ENCODE results near the gene ITGAV. TPM values are rescaled to one million over a fixed set of nuclear protein-coding genes. Genes with fewer than 3 reads are reported as not detected.

ITGAV gene
- total and polyA plus RNA-seq, 2 experiments from 2014 or later, result 32.7 to 135 TPM

GRCh38 chr2:186645999-186646398 lies 56.1 kb downstream of the ITGAV start:
- Histone ChIP-seq H3K36me3 (replicated peaks; ENCODE audit: insufficient read depth, low read depth) (no peaks in the 10 kb centered on the region), H3K4me3 (no peak overlapping the region), H2AFZ (no peak overlapping the region), H4K20me1 (ENCODE audit: insufficient read depth, poor library complexity, severe bottlenecking) (no peaks in the 10 kb centered on the region), H3K4me1 (ENCODE audit: insufficient read depth) (no peaks in the 10 kb centered on the region), H3K4me2 (no peak overlapping the region), H3K9me2 (replicated peaks; ENCODE audit: insufficient read depth) (no peaks in the 10 kb centered on the region), H3K27ac (no peak overlapping the region), H3K27me3 (no peaks in the 10 kb centered on the region), H3K9me3 (ENCODE audit: low read depth) (no peaks in the 10 kb centered on the region), H3K79me2 (no peaks in the 10 kb centered on the region)
- 95% methylated on average over 2 of the region's 2 CpGs for WGBS (ENCODE audit: low lambda C conversion rate, missing lambda C conversion rate)
- no peak for DNase-seq (ENCODE audit: low spot score)
- TF ChIP-seq EZH2phosphoT487 (IDR thresholded peaks at IDR 0.05; ENCODE audit: low read depth, severe bottlenecking, unreplicated experiment) (no peak), EZH2 (IDR thresholded peaks at IDR 0.05; ENCODE audit: borderline replicate concordance) (no peak)
- TF ChIP-seq, protein P1, sequence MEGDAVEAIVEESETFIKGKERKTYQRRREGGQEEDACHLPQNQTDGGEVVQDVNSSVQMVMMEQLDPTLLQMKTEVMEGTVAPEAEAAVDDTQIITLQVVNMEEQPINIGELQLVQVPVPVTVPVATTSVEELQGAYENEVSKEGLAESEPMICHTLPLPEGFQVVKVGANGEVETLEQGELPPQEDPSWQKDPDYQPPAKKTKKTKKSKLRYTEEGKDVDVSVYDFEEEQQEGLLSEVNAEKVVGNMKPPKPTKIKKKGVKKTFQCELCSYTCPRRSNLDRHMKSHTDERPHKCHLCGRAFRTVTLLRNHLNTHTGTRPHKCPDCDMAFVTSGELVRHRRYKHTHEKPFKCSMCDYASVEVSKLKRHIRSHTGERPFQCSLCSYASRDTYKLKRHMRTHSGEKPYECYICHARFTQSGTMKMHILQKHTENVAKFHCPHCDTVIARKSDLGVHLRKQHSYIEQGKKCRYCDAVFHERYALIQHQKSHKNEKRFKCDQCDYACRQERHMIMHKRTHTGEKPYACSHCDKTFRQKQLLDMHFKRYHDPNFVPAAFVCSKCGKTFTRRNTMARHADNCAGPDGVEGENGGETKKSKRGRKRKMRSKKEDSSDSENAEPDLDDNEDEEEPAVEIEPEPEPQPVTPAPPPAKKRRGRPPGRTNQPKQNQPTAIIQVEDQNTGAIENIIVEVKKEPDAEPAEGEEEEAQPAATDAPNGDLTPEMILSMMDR (IDR thresholded peaks at IDR 0.05; ENCODE audit: poor library complexity), result no peak

GRCh38 chr2:186648130-186648529 lies 58.3 kb downstream of the ITGAV start:
- Histone ChIP-seq H4K20me1 (ENCODE audit: insufficient read depth, poor library complexity, severe bottlenecking) (no peaks in the 10 kb centered on the region), H3K4me3 (no peak overlapping the region), H3K9me3 (ENCODE audit: low read depth) (no peaks in the 10 kb centered on the region), H3K36me3 (replicated peaks; ENCODE audit: insufficient read depth, low read depth) (no peaks in the 10 kb centered on the region), H3K79me2 (no peaks in the 10 kb centered on the region), H2AFZ (no peak overlapping the region), H3K4me1 (ENCODE audit: insufficient read depth) (no peaks in the 10 kb centered on the region), H3K27ac (no peak overlapping the region), H3K9me2 (replicated peaks; ENCODE audit: insufficient read depth) (no peaks in the 10 kb centered on the region), H3K4me2 (no peak overlapping the region), H3K27me3 (no peaks in the 10 kb centered on the region)
- TF ChIP-seq, protein P1 (IDR thresholded peaks at IDR 0.05; ENCODE audit: poor library complexity), result no peak
- TF ChIP-seq EZH2 (IDR thresholded peaks at IDR 0.05; ENCODE audit: borderline replicate concordance) (no peak), EZH2phosphoT487 (IDR thresholded peaks at IDR 0.05; ENCODE audit: low read depth, severe bottlenecking, unreplicated experiment) (no peak)
- no peak for DNase-seq (ENCODE audit: low spot score)
- WGBS (ENCODE audit: low lambda C conversion rate, missing lambda C conversion rate), result 100% methylated on average over 2 of the region's 2 CpGs

DNA sequence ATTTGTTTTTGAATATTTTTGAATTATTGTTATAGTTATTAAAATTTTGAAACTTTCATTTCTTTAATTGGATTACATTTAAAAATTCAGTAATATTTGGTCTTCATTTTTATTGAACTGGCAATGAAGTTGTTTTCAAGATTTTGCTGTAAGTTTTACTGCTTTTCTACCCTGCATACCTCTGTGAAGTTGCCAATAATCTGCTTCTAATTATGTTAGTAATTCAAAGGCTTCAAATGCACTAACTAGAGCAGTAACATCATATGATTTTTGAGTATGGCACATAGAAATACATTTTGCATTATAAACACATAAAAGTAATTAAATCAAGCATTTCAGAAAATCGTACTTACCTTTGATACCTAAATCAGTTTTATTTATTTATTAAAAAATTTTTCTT lies 63.7 kb downstream of the ITGAV start:
- no peak overlapping the region for H2AFZ ChIP-seq
- no peaks in the 10 kb centered on the region for H4K20me1 ChIP-seq (ENCODE audit: insufficient read depth, poor library complexity, severe bottlenecking)
- WGBS (ENCODE audit: low lambda C conversion rate, missing lambda C conversion rate), result 94% methylated on average over 1 of the region's 1 CpG
- H3K27ac ChIP-seq, result no peak overlapping the region
- no peak for DNase-seq (ENCODE audit: low spot score)
- H3K4me1 ChIP-seq (ENCODE audit: insufficient read depth), result no peaks in the 10 kb centered on the region
- H3K27me3 ChIP-seq, result no peaks in the 10 kb centered on the region
- H3K79me2 ChIP-seq, result no peaks in the 10 kb centered on the region
- no peaks in the 10 kb centered on the region for H3K9me3 ChIP-seq (ENCODE audit: low read depth)
- TF ChIP-seq, protein P1 (IDR thresholded peaks at IDR 0.05; ENCODE audit: poor library complexity), result no peak
- TF ChIP-seq EZH2 (IDR thresholded peaks at IDR 0.05; ENCODE audit: borderline replicate concordance) (no peak), EZH2phosphoT487 (IDR thresholded peaks at IDR 0.05; ENCODE audit: low read depth, severe bottlenecking, unreplicated experiment) (no peak)
- no peak overlapping the region for H3K4me3 ChIP-seq
- H3K9me2 ChIP-seq (replicated peaks; ENCODE audit: insufficient read depth), result no peaks in the 10 kb centered on the region
- no peak overlapping the region for H3K4me2 ChIP-seq
- H3K36me3 ChIP-seq (replicated peaks; ENCODE audit: insufficient read depth, low read depth), result peaks cover 3% of the 10 kb centered on the region

GRCh38 chr2:186659383-186659782 lies 69.5 kb downstream of the ITGAV start:
- no peak overlapping the region for H3K4me3 ChIP-seq
- H2AFZ ChIP-seq, result no peak overlapping the region
- no peaks in the 10 kb centered on the region for H3K9me3 ChIP-seq (ENCODE audit: low read depth)
- no peaks in the 10 kb centered on the region for H3K79me2 ChIP-seq
- peaks cover 3% of the 10 kb centered on the region for H3K36me3 ChIP-seq (replicated peaks; ENCODE audit: insufficient read depth, low read depth)
- DNase-seq (ENCODE audit: low spot score), result no peak
- H4K20me1 ChIP-seq (ENCODE audit: insufficient read depth, poor library complexity, severe bottlenecking), result no peaks in the 10 kb centered on the region
- H3K27me3 ChIP-seq, result no peaks in the 10 kb centered on the region
- no peak overlapping the region for H3K27ac ChIP-seq
- no peaks in the 10 kb centered on the region for H3K4me1 ChIP-seq (ENCODE audit: insufficient read depth)
- no peak overlapping the region for H3K4me2 ChIP-seq
- TF ChIP-seq, protein P1 (IDR thresholded peaks at IDR 0.05; ENCODE audit: poor library complexity), result no peak
- TF ChIP-seq EZH2 (IDR thresholded peaks at IDR 0.05; ENCODE audit: borderline replicate concordance) (no peak), EZH2phosphoT487 (IDR thresholded peaks at IDR 0.05; ENCODE audit: low read depth, severe bottlenecking, unreplicated experiment) (no peak)
- no peaks in the 10 kb centered on the region for H3K9me2 ChIP-seq (replicated peaks; ENCODE audit: insufficient read depth)

Measured in hepatocyte (in vitro differentiated cells).